ENCODE results near the gene DLGAP1.

DLGAP1 gene

DNA sequence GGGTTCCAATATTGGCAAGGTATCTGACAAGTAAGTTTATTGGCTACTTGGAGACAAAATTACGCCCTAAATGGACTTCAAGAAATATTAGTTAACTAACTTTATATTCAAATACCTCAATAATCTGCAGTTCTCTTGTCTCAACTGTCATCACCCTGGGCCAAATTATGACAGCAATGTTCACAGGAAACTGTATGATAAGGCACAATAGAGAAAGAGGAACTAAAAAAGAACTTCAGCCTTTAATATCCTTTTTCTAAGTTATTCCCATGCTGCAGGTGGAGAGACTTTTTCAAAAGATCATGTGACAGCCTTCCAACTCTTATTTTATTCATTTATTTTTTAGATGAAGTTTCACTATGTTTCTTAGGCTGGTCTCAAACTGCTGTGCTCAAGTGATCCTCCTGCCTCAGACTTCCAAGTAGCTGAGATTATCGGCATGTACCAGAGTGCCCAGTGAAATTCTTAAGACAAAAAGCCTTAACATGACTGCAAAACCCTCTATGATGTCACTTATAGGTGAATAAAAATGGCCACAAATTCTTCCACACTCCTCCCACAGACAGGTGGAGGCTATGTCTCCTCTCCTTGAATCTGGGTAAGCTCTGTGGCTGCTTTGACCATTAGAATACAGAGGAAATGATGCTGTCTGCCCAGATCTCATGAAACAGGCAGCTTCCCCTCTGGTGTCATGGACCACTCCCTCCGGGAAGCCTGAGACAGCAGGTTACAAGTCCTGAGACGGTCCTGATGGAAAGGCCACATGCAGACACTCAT, 794.2 kb downstream of the DLGAP1 start:
- H3K27me3 ChIP-seq (replicated peaks in 2 of 5; ENCODE audit: control insufficient read depth in 4 of 5, insufficient read depth in 5 of 5, low read length in 4 of 5), result no peaks in the 10 kb centered on the region
- H3K4me3 ChIP-seq (ENCODE audit: control insufficient read depth in 1 of 7, extremely low read depth in 1 of 7, insufficient read depth in 4 of 7, low read depth in 2 of 7, low read length in 6 of 7), result peak overlapping the region in 5 of 7 experiments; percentile 0 to 43 (median 24)
- H3K27ac ChIP-seq (ENCODE audit: insufficient read depth in 1 of 2, low read depth in 1 of 2, low read length in 2 of 2, poor library complexity in 1 of 2, severe bottlenecking in 2 of 2), result peak overlapping the region; percentile 29 to 81
- H3K9me3 ChIP-seq (ENCODE audit: control extremely low read depth in 1 of 5, control insufficient read depth in 4 of 5, insufficient read depth in 2 of 5, low read depth in 1 of 5, low read length in 4 of 5), result peaks cover 0 to 3% (median 0%) of the 10 kb centered on the region in 5 experiments
- WGBS (ENCODE audit: insufficient coverage), result 0% methylated on average over 1 of the region's 4 CpGs
- H3K36me3 ChIP-seq (ENCODE audit: control insufficient read depth in 4 of 4, insufficient read depth in 4 of 4, low read length in 3 of 4), result no peaks in the 10 kb centered on the region
- H3K4me1 ChIP-seq (ENCODE audit: control extremely low read depth in 1 of 4, control insufficient read depth in 4 of 4, insufficient read depth in 4 of 4, low read length in 3 of 4), result peaks cover 29 to 58% (median 42%) of the 10 kb centered on the region in 4 experiments
- CTCF ChIA-PET, result interaction anchor here (0.6 to 3.0 kb wide), 12 partner anchors 8 to 379 kb away, joined by 3 to 12 read pairs (median 4); no protein-coding TSS in a partner anchor
- DNase-seq, result peak; percentile 63 to 92 (median 87)
- POLR2A ChIA-PET, result interaction anchor here (0.6 to 0.7 kb wide), 3 partner anchors 19 to 209 kb away, joined by 3 read pairs; no protein-coding TSS in a partner anchor

DNA sequence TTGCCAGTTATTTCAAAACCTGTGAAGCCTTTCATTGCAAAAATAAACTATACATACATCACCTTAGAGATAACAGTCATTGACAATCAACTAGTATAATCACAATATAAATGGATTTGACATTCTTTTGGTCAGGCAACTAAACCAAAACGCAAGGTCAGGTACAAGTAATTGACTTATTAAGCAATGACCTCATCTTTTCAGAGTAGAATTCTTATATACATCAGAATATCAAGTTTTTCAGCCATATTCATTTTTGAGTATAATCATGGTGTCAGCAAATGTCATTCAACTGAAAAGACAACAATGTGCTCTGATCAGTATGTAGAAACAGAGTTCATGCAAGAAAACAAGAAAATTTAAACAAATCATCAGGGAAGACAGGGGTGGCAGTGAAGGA, 796.6 kb downstream of the DLGAP1 start:
- DNase-seq, result no peak
- no CpG with 5 or more reads among the region's 1 CpG for WGBS (ENCODE audit: insufficient coverage)
- Histone ChIP-seq H3K4me1 (ENCODE audit: control extremely low read depth in 1 of 4, control insufficient read depth in 4 of 4, insufficient read depth in 4 of 4, low read length in 3 of 4) (peaks cover 19 to 64% (median 28%) of the 10 kb centered on the region in 4 experiments), H3K4me3 (ENCODE audit: control insufficient read depth in 1 of 7, extremely low read depth in 1 of 7, insufficient read depth in 4 of 7, low read depth in 2 of 7, low read length in 6 of 7) (no peak overlapping the region), H3K9me3 (ENCODE audit: control extremely low read depth in 1 of 5, control insufficient read depth in 4 of 5, insufficient read depth in 2 of 5, low read depth in 1 of 5, low read length in 4 of 5) (peaks cover 0 to 2% (median 0%) of the 10 kb centered on the region in 5 experiments), H3K27ac (ENCODE audit: insufficient read depth in 1 of 2, low read depth in 1 of 2, low read length in 2 of 2, poor library complexity in 1 of 2, severe bottlenecking in 2 of 2) (peak overlapping the region in 1 of 2 experiments; percentile 81), H3K27me3 (replicated peaks in 2 of 5; ENCODE audit: control insufficient read depth in 4 of 5, insufficient read depth in 5 of 5, low read length in 4 of 5) (no peaks in the 10 kb centered on the region), H3K36me3 (ENCODE audit: control insufficient read depth in 4 of 4, insufficient read depth in 4 of 4, low read length in 3 of 4) (no peaks in the 10 kb centered on the region)
- ChIA-PET CTCF (interaction anchor here (1.0 to 3.0 kb wide), 6 partner anchors 12 to 377 kb away, joined by 3 to 12 read pairs (median 4); no protein-coding TSS in a partner anchor), POLR2A (no interaction called here)

DNA sequence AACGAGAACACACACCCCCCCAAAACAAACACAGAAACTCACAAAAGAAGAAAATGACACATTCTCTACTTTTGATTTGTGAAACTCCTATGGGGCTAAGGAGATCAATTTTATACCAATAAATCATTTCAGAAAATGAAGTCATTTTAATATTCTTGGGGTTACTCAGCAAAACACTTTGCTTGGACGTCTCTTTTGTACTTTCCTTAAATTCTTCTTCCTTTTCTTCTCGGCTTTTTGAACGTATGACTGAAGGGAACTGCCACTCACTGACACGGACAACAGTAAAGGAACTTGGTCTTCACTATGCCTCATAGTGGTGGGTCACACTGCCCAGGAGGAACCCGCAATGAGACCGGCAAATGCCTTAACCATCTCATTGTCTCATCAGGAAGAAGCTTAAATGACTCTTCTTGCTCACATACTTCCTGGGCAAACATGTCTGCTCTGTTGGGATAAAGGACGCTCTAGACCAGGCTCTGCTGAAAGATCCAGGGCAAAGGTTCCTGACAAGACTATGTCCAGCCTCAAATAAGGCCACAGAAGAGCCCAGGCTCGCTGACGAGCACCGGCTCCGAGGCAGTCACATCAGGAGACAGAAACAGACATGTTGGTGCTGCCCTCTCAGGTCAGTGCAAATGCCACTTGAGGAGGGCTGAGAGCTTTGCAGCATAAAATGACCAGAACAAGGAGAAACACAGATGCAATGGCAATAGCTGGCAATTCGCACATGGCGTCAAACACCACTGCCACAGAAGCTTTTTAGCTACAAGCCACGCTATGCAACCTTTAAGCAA, 799.7 kb downstream of the DLGAP1 start:
- ChIA-PET POLR2A (no interaction called here), CTCF (interaction anchor here (0.9 to 1.2 kb wide), 3 partner anchors 9 to 61 kb away, joined by 3 to 7 read pairs (median 3); no protein-coding TSS in a partner anchor)
- no peak for DNase-seq
- H3K4me3 ChIP-seq (ENCODE audit: control insufficient read depth in 1 of 7, extremely low read depth in 1 of 7, insufficient read depth in 4 of 7, low read depth in 2 of 7, low read length in 6 of 7), result no peak overlapping the region
- WGBS (ENCODE audit: insufficient coverage), result 92% methylated on average over 11 of the region's 15 CpGs
- H3K27ac ChIP-seq (ENCODE audit: insufficient read depth in 1 of 2, low read depth in 1 of 2, low read length in 2 of 2, poor library complexity in 1 of 2, severe bottlenecking in 2 of 2), result peak overlapping the region in 1 of 2 experiments; percentile 89
- no peaks in the 10 kb centered on the region for H3K27me3 ChIP-seq (replicated peaks in 2 of 5; ENCODE audit: control insufficient read depth in 4 of 5, insufficient read depth in 5 of 5, low read length in 4 of 5)
- H3K9me3 ChIP-seq (ENCODE audit: control extremely low read depth in 1 of 5, control insufficient read depth in 4 of 5, insufficient read depth in 2 of 5, low read depth in 1 of 5, low read length in 4 of 5), result no peaks in the 10 kb centered on the region
- peaks cover 17 to 64% (median 25%) of the 10 kb centered on the region in 4 experiments for H3K4me1 ChIP-seq (ENCODE audit: control extremely low read depth in 1 of 4, control insufficient read depth in 4 of 4, insufficient read depth in 4 of 4, low read length in 3 of 4)
- no peaks in the 10 kb centered on the region for H3K36me3 ChIP-seq (ENCODE audit: control insufficient read depth in 4 of 4, insufficient read depth in 4 of 4, low read length in 3 of 4)

DNA sequence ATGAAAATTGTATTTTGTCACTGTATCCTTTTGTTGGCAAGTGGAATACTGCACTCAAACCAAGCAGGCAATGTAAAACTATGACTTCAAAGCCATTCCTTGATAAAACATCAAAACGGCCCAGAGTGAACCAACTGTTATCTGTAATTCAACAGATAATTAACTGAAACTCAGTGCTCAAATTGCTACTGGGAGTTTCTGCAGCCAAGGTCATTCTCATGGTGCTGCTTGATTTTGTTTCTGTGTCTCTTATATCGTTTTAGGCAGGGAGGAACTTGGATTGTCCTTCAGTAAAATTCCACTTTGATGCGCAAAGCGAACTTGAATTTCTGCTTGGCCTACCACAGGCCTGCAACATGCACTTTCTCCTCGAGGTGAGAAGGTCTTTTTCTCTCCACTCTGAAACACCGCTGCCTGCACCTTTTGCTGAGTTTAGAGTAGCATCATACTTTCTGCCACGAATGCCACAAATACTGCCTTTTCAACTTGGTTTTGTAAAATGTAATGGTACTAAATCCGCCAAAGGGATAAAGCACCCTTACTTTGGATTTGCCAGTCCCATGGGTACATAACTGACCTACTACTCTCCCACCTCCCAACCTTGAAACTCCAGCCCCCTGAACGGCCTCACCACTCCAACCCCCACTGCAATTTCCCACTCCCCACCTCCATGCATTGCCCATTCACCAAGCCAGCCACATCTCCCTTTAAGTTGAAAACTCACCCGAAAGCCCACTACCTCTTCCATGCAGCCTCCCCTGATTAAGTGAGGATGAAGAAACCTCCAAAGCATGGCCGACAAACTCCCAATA, 800.5 kb downstream of the DLGAP1 start:
- peaks cover 9 to 56% (median 18%) of the 10 kb centered on the region in 4 experiments for H3K4me1 ChIP-seq (ENCODE audit: control extremely low read depth in 1 of 4, control insufficient read depth in 4 of 4, insufficient read depth in 4 of 4, low read length in 3 of 4)
- CTCF ChIA-PET, result interaction anchor here (1.2 to 1.7 kb wide), 2 partner anchors 9 to 10 kb away, joined by 3 to 7 read pairs; no protein-coding TSS in a partner anchor
- H3K36me3 ChIP-seq (ENCODE audit: control insufficient read depth in 4 of 4, insufficient read depth in 4 of 4, low read length in 3 of 4), result no peaks in the 10 kb centered on the region
- POLR2A ChIA-PET, result no interaction called here
- 94% methylated on average over 6 of the region's 11 CpGs for WGBS (ENCODE audit: insufficient coverage)
- peak overlapping the region in 1 of 2 experiments; percentile 89 for H3K27ac ChIP-seq (ENCODE audit: insufficient read depth in 1 of 2, low read depth in 1 of 2, low read length in 2 of 2, poor library complexity in 1 of 2, severe bottlenecking in 2 of 2)
- H3K9me3 ChIP-seq (ENCODE audit: control extremely low read depth in 1 of 5, control insufficient read depth in 4 of 5, insufficient read depth in 2 of 5, low read depth in 1 of 5, low read length in 4 of 5), result no peaks in the 10 kb centered on the region
- H3K27me3 ChIP-seq (replicated peaks in 2 of 5; ENCODE audit: control insufficient read depth in 4 of 5, insufficient read depth in 5 of 5, low read length in 4 of 5), result no peaks in the 10 kb centered on the region
- DNase-seq, result no peak
- no peak overlapping the region for H3K4me3 ChIP-seq (ENCODE audit: control insufficient read depth in 1 of 7, extremely low read depth in 1 of 7, insufficient read depth in 4 of 7, low read depth in 2 of 7, low read length in 6 of 7)

DNA sequence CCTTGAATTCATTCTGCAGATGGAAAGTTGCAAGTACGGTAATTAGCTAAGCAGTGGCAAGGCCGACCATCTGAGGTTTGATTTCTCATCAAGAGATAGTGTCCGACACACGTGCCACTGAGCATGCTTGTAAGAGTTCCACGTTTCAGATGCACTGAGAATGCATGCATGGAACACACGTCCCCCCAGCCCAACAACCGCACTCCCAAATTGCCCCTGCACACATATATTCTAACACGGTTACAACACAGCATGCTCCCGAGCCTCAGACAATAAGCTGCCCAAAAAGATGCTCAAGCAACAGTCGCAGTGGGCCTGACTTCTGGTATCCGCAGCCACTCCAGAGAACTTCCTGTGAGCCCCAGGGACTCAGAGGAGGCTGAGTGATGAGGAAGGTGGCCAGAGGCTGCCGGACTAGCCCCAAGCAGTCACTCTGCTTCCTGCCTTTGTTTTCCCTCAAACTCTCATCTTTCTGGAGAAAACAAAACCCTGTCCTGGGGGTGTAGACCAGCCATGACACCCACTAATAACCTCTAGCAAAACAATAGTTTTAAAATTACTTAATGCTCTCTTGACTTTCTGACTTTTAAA, 801.2 kb downstream of the DLGAP1 start:
- Histone ChIP-seq H3K9me3 (ENCODE audit: control extremely low read depth in 1 of 5, control insufficient read depth in 4 of 5, insufficient read depth in 2 of 5, low read depth in 1 of 5, low read length in 4 of 5) (no peaks in the 10 kb centered on the region), H3K4me1 (ENCODE audit: control extremely low read depth in 1 of 4, control insufficient read depth in 4 of 4, insufficient read depth in 4 of 4, low read length in 3 of 4) (peaks cover 4 to 55% (median 14%) of the 10 kb centered on the region in 4 experiments), H3K36me3 (ENCODE audit: control insufficient read depth in 4 of 4, insufficient read depth in 4 of 4, low read length in 3 of 4) (no peaks in the 10 kb centered on the region), H3K4me3 (ENCODE audit: control insufficient read depth in 1 of 7, extremely low read depth in 1 of 7, insufficient read depth in 4 of 7, low read depth in 2 of 7, low read length in 6 of 7) (no peak overlapping the region), H3K27me3 (replicated peaks in 2 of 5; ENCODE audit: control insufficient read depth in 4 of 5, insufficient read depth in 5 of 5, low read length in 4 of 5) (no peaks in the 10 kb centered on the region), H3K27ac (ENCODE audit: insufficient read depth in 1 of 2, low read depth in 1 of 2, low read length in 2 of 2, poor library complexity in 1 of 2, severe bottlenecking in 2 of 2) (peak overlapping the region in 1 of 2 experiments; percentile 89)
- WGBS (ENCODE audit: insufficient coverage), result 96% methylated on average over 11 of the region's 12 CpGs
- CTCF ChIA-PET, result interaction anchor here (1.6 to 1.7 kb wide), 2 partner anchors 9 to 11 kb away, joined by 4 to 7 read pairs; no protein-coding TSS in a partner anchor
- no peak for DNase-seq
- POLR2A ChIA-PET, result no interaction called here

DNA sequence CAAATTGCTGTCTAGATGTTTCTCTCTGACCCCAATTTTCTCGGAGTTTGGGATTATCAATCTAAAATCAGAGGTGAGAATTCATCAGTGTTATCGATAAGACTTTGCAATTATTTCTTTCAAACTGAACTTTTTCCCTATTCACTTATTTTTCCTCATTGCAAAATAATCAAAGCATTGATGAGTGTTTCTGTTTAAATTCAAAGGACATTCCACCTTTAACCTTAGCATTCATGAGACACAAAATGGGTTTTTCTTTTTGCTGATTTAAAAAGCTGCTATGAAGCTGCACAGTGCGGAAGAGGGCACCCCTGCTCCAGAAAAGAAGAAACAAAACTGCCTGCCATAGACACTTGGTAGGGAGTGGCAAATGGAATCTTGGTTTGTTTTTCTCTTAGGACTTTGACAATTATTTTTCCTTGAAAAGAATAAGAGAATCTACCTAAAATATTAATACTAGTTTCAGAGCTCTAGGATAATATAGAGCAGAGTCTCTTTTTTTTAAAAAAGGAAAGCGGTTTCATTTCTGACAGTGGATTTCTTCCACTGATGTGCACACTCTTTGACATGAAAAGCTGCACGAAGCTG, 801.8 kb downstream of the DLGAP1 start:
- DNase-seq, result no peak
- Histone ChIP-seq H3K27me3 (replicated peaks in 2 of 5; ENCODE audit: control insufficient read depth in 4 of 5, insufficient read depth in 5 of 5, low read length in 4 of 5) (no peaks in the 10 kb centered on the region), H3K4me3 (ENCODE audit: control insufficient read depth in 1 of 7, extremely low read depth in 1 of 7, insufficient read depth in 4 of 7, low read depth in 2 of 7, low read length in 6 of 7) (peak overlapping the region in 2 of 7 experiments; percentile 34 to 40), H3K9me3 (ENCODE audit: control extremely low read depth in 1 of 5, control insufficient read depth in 4 of 5, insufficient read depth in 2 of 5, low read depth in 1 of 5, low read length in 4 of 5) (no peaks in the 10 kb centered on the region), H3K4me1 (ENCODE audit: control extremely low read depth in 1 of 4, control insufficient read depth in 4 of 4, insufficient read depth in 4 of 4, low read length in 3 of 4) (peaks cover 0 to 50% (median 12%) of the 10 kb centered on the region in 4 experiments), H3K36me3 (ENCODE audit: control insufficient read depth in 4 of 4, insufficient read depth in 4 of 4, low read length in 3 of 4) (no peaks in the 10 kb centered on the region), H3K27ac (ENCODE audit: insufficient read depth in 1 of 2, low read depth in 1 of 2, low read length in 2 of 2, poor library complexity in 1 of 2, severe bottlenecking in 2 of 2) (peak overlapping the region; percentile 8 to 89)
- CTCF ChIA-PET, result interaction anchor here (0.6 to 1.7 kb wide), 6 partner anchors 8 to 41 kb away, joined by 3 to 7 read pairs (median 4); no protein-coding TSS in a partner anchor
- POLR2A ChIA-PET, result no interaction called here
- 82% methylated on average over 3 of the region's 5 CpGs for WGBS (ENCODE audit: insufficient coverage)
